GM12864 (cell line): ENCODE results near the gene PCNX1.

ENCODE experiments used
- DNase-seq: peaks from one replicate; pipeline ENCODE4 v3.0.0-alpha.2; 2011; ENCODE audit warnings: low read depth
- H3K4me3 ChIP-seq: 2 replicates; pipeline ENCODE4 v1.5.1; 2011; ENCODE audit warnings: mild to moderate bottlenecking, low read depth, low read length, control low read depth
- CTCF ChIP-seq: IDR thresholded peaks from 2 replicates; pipeline ENCODE4 v1.5.1; 2011; ENCODE audit warnings: low read depth, mild to moderate bottlenecking, moderate library complexity, low read length, control low read depth, inconsistent platforms; ENCODE audit errors: missing control alignments

Gene PCNX1

DNA sequence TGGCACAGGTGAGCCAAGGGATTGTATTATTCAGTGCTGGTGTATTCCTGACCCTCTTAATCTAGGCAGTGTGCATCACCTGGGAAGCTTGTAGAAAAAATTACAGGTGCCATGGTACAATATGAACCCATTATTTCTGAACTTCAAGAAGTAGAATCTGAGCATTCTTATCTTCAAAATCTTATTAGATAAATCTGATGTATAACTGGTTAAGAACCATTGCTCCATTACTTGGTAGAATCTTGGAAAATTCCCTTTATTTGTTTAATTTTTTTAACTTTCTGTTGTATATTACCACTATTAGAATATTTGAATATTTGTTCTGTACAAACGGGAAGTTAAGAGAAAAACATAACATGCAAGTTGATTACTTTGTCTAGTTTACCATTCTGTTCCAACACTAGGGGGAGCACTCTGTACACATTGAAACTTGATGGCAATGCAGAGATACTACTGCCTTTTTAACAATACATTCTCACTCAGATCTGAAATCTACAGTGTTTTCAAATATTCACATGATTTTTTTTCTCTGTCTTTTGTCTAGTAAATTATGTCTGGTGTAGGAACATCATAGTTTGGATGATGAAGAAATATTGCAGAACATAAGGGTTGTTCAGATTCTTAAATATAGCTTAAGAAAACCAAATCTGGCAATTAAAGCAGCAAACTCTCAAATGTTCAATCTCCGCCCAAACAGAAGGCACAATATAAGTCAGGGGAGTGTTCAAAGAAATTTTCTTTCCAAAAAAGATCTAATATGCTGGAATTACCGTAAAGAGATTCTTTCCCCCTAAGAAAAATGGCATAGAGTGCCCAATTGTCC is 196.6 kb downstream of the PCNX1 start:
- DNase-seq: peak; percentile 21
- no peak overlapping the region for H3K4me3 ChIP-seq
- TF ChIP-seq CTCF: peak; percentile 74

GRCh38 chr14:71105177-71105576 is 197.9 kb downstream of the PCNX1 start:
- TF ChIP-seq CTCF: no peak
- no peak overlapping the region for H3K4me3 ChIP-seq
- no peak for DNase-seq

- H3K4me3 ChIP-seq: no peak overlapping the region
- no peak for TF ChIP-seq CTCF
- DNase-seq: no peak
Observed at GRCh38 chr14:71107921-71108320, 200.7 kb downstream of the PCNX1 start.

DNA sequence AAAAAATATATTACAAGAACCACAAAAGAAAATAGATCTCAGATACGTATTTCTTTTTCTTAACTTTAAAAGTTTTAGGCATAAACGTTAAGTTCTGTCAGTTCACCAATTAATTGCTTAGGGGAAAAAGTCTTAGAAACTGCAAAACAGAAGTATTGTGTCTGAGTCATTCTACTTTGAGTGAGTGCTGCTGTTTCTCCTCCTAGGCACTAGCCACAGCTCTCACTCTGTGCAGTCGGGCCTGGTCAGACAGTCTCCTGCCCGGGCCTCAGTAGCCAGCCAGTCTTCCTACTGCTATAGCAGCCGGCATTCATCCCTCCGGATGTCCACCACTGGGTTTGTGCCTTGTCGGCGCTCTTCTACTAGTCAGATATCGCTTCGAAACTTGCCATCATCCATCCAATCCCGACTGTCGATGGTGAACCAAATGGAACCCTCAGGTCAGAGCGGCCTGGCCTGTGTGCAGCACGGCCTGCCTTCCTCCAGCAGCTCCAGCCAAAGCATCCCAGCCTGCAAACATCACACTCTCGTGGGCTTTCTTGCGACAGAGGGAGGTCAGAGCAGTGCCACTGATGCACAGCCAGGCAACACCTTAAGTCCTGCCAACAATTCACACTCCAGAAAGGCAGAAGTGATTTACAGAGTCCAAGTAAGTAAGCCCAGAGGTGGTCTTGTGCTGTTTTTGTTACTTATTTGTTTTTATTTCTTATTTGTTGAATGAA is 201.3 kb downstream of the PCNX1 start:
- DNase-seq: no peak
- no peak overlapping the region for H3K4me3 ChIP-seq
- no peak for TF ChIP-seq CTCF

DNA sequence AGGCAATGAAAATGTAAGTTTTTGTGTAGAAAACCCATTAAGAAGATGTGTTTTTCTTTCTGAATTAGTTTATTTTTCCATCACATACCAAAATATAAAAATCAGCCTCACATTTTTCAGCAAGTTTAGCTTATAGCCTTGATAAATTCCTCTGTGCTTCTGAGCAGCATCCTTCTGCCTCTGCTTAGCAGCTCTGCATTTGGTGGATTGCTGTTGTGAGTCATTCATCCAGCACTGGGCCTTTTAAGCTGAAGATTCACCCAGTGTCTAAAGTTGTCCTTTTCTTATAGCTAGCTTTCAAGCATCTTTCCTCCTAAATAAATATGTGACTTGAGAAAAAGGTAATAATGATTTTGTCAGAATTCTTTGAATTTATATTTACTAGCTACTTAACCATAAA is 206.1 kb downstream of the PCNX1 start:
- no peak overlapping the region for H3K4me3 ChIP-seq
- no peak for DNase-seq
- no peak for TF ChIP-seq CTCF

DNA sequence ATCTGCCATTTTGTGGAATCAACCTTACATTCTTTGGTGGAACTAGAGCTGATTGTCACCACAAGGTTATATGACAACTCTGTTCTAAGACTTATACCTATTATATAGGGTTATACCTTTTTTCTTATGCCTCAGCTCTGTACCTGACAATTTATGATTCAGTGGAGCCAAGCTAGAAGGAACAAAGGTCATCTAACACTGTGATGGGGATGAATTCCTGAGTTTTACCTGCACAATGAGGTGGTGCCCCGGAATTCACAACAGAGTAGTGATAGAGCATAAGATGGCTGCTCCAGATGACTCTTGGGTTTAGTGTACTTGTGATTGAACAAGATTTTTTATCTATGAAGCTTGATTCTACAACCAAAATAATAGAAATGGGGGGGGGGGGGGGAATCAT is 207.3 kb downstream of the PCNX1 start:
- no peak for DNase-seq
- no peak overlapping the region for H3K4me3 ChIP-seq
- TF ChIP-seq CTCF: no peak
